GM19468 (cell line): Measurements from ENCODE around the gene SAE1.
"Not testable (repeated sequence)": the region's sequence is repeated elsewhere in the genome, so short reads cannot be mapped to it uniquely, and the experiment has no call there.

Experiments used
- ATAC-seq: cut with Tn5 transposase; IDR thresholded peaks from one replicate; pipeline ENCODE4 v1.9.1; 2021; ENCODE audit warnings: mild to moderate bottlenecking, moderate library complexity, moderate number of reproducible peaks; ENCODE audit not compliant: unreplicated experiment; ENCODE audit errors: extremely low read depth

SAE1 gene

GRCh38 chr19:47124937-47125668, 5.5 kb upstream of the SAE1 start:
- ATAC-seq, result no peak

- ATAC-seq, result no peak
These were observed 5.0 kb upstream of the SAE1 start for GRCh38 chr19:47125669-47125938.

- no peak for ATAC-seq
These were observed 1.1 kb upstream of the SAE1 start for GRCh38 chr19:47129579-47129978.

- ATAC-seq, result no peak
These were observed 481 bp upstream of the SAE1 start for GRCh38 chr19:47130120-47130588.

- ATAC-seq, result no peak
These were observed 1.7 kb downstream of the SAE1 start for GRCh38 chr19:47132194-47132852.

GRCh38 chr19:47133021-47133471, 2.4 kb downstream of the SAE1 start:
- ATAC-seq, result no peak

GRCh38 chr19:47134545-47134944, 3.9 kb downstream of the SAE1 start:
- no peak for ATAC-seq

GRCh38 chr19:47135156-47135555, 4.5 kb downstream of the SAE1 start:
- no peak for ATAC-seq

GRCh38 chr19:47141252-47141651, 10.6 kb downstream of the SAE1 start:
- not testable (repeated sequence) for ATAC-seq

GRCh38 chr19:47141695-47142094, 11.1 kb downstream of the SAE1 start:
- no peak for ATAC-seq

GRCh38 chr19:47142779-47143178, 12.1 kb downstream of the SAE1 start:
- ATAC-seq, result no peak

GRCh38 chr19:47143322-47144073, 12.9 kb downstream of the SAE1 start:
- no peak for ATAC-seq

- no peak for ATAC-seq
These were observed 14.0 kb downstream of the SAE1 start for GRCh38 chr19:47144630-47145029.

- ATAC-seq, result no peak
These were observed 15.2 kb downstream of the SAE1 start for GRCh38 chr19:47145639-47146486.

- ATAC-seq, result no peak
These were observed 16.3 kb downstream of the SAE1 start for GRCh38 chr19:47146920-47147319.

- ATAC-seq, result no peak
These were observed 21.0 kb downstream of the SAE1 start for GRCh38 chr19:47151627-47152026.

GRCh38 chr19:47152205-47152604, 21.6 kb downstream of the SAE1 start:
- no peak for ATAC-seq

- ATAC-seq, result no peak
These were observed 22.0 kb downstream of the SAE1 start for GRCh38 chr19:47152632-47153031.

- no peak for ATAC-seq
These were observed 22.6 kb downstream of the SAE1 start for GRCh38 chr19:47153266-47153665.

GRCh38 chr19:47155148-47155547, 24.5 kb downstream of the SAE1 start:
- ATAC-seq, result no peak
